Measurements from ENCODE around the gene CNTFR.
"Not testable (repeated sequence)": the region's sequence is repeated elsewhere in the genome, so short reads cannot be mapped to it uniquely, and the experiment has no call there.

The CNTFR gene

DNA sequence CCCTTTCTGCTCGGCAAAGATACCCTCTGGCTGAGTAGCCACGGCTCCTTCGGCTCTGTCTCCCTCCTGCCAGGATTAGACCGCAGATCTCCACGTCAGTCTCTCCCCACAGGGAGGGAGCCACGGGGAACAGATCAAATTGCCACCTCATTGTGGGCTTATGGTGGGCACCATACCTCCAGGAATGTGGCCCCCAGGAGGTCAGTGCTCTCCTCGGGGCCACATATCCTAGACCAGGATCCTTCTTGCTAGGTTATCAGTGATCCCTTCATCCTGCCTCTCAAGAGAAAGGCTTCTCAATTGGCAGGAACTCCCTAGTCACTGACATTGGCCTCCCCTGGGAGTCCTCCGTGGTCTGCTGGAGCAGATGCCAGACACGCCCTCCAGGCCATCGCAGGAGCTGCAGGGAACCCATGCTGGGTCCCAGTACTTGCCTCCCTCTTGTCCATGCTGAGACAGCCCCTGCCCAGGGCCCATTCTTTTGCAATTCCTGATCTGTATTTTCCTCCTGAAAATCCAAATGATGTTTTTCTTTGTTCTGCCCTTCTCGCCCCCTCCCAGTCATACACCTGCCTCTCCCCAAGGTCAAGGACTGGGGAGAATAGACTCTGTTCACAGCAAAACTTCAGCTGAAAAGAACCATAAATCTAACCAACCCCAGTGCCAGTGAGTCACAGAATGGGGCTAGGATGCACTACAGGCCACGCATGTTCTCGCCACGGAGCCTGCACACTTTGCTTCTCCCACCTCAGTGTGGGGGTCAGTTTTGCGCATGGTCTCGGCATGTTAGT lies 35.1 kb downstream of the CNTFR start:
- DNase-seq: no peak

GRCh38 chr9:34553511-34554021 lies 36.0 kb downstream of the CNTFR start:
- no peak for DNase-seq

DNA sequence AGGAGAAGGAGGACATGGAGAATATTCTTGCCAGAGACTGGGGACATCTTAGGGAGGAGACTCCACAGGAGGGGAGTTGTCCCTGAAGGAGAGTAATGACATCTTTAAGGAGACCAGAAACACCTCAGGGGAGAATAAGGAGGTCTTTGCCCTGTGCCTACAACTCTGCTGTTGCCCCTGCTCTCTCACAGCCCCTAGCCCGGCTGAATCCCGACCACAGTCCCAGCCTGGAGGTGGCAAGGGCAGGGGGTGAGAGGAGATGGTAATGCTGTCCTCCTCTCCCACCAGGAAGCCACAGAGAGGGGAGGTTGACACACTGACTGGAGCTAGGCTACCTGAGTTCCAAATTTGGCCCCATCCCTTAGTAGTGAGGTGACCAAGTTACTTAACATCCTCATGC lies 36.5 kb downstream of the CNTFR start:
- DNase-seq: no peak

DNA sequence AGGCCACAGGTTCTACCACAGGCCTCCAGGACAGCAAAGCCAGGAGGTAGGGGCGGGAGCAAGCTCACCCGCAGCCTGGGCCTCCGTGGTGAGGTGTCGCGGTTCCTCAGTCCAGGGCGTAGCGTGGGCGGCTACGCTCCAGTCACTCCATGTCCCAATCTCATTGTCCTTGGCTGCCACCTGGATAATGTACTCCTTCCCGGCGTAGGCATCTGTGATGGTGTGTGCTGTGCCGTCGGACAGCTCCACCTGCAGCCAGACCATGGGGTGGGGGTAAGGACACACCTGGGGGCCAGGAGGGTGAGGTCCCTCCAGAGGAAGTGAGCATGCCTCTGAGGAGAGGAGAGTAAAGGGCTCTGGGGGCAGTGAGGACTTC lies 36.9 kb downstream of the CNTFR start:
- DNase-seq: no peak

- no peak for DNase-seq
These were observed 37.5 kb downstream of the CNTFR start for GRCh38 chr9:34551751-34552605.

- no peak for DNase-seq
These were observed 38.7 kb downstream of the CNTFR start for GRCh38 chr9:34550681-34551270.

- DNase-seq: no peak
These were observed 39.4 kb downstream of the CNTFR start for GRCh38 chr9:34550016-34550680.

- DNase-seq: no peak
These were observed 40.2 kb downstream of the CNTFR start for GRCh38 chr9:34549407-34549732.

- DNase-seq: peak; percentile 4
These were observed 41.4 kb downstream of the CNTFR start for GRCh38 chr9:34547960-34548611.

GRCh38 chr9:34546834-34547827 lies 42.4 kb downstream of the CNTFR start:
- DNase-seq: peak; percentile 8

GRCh38 chr9:34546102-34546833 lies 43.3 kb downstream of the CNTFR start:
- no peak for DNase-seq

- DNase-seq: no peak
These were observed 44.0 kb downstream of the CNTFR start for GRCh38 chr9:34545497-34545896.

DNA sequence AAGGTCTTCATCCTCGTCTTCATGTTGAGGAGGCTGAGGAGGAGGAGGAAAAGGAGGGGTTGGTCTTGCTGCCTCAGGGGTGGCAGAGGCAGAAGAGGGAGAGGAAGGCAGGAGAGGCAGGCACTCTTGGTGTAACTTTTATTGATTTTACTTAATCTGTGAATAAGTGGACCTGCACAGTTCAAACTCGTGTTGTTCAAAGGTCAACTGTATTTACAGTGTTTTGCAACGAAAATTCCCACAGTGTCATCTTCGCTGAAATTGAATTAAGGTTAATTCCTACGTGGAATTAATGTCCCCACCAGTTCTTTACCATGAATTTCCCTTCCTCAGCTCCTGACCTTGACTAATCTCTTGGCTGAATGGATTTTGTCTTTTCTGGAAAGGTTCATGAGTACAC lies 45.5 kb downstream of the CNTFR start:
- DNase-seq: no peak

DNA sequence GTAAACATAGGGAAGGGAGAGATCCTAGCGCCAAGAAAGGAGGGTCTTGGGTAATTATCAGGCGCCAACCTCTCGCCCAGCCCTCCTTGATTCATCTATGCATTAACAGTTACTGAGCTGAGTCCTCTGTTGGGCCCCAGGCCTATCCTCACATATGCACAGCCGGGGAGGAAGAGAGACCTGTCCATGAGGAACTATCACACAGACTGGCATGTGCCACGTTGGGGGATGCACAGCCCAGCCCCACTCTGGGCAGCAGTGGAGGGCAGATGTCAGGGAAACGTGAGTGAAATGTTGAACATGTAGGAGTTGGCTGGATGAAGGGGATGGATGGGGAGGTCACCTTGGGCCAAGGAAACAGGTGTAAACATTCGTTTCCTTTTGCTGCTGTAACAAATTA lies 48.0 kb downstream of the CNTFR start:
- DNase-seq: no peak

- DNase-seq: no peak
These were observed 48.7 kb downstream of the CNTFR start for GRCh38 chr9:34540827-34541226.

- DNase-seq: no peak
These were observed 52.8 kb downstream of the CNTFR start for GRCh38 chr9:34536685-34537084.

- not testable (repeated sequence) for DNase-seq
These were observed 57.5 kb downstream of the CNTFR start for GRCh38 chr9:34532041-34532440.

DNA sequence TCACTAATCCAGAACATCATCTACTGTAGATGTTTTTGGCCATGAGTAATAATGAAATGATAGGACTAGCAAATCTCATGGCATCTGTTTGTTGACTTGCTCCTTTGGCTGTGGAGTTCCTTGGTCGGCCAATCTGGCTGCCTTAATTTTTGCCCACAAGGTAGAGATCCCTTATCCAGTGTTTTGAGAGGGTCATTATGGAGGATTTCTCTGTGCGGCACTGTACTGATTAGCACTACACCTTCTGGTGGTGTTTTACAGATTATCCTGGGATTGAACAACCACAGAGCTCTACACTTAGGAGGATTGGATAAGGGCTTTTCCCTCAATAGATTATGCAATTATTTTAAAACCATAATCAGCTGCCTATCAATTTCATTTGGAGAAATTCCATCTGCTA lies 63.5 kb downstream of the CNTFR start:
- DNase-seq: no peak

DNA sequence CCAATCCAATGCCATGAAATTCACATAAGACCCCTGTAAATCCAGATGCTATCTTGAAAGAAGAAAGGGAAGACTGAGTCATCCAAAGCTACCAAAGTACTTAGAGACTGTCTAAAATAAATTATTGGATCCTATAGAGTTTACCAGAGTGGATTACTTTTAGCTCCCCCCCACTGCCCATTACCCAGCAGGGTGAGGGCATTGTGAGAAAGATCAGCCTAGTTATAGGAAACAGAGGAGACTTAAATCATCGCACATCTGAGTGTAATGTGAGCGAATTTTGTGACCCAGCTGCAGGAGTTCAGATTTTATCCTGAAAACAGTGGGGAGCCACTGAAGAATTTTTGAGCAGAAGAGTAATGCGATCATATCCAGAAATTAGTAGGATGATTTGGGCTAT lies 65.2 kb downstream of the CNTFR start:
- DNase-seq: no peak

- DNase-seq: peak; percentile 89
These were observed 66.3 kb downstream of the CNTFR start, which contains the start of gene ENHO for GRCh38 chr9:34522971-34523797. Gene ENHO, minus strand, starts transcription at chr9:34522990. Its CDS starts 1,295 bp downstream, at chr9:34521695.
